GM19193 (cell line): ENCODE results near the gene NECAP2.

Source experiments
- POLR2A ChIP-seq: IDR thresholded peaks from 4 replicates; pipeline ENCODE4 v1.6.1; 2011; ENCODE audit not compliant: insufficient read depth, insufficient read length; ENCODE audit errors: extremely low read depth

The NECAP2 gene

GRCh38 chr1:16474166-16474800, 33.8 kb downstream of the NECAP2 start:
- TF ChIP-seq POLR2A, result no peak

DNA sequence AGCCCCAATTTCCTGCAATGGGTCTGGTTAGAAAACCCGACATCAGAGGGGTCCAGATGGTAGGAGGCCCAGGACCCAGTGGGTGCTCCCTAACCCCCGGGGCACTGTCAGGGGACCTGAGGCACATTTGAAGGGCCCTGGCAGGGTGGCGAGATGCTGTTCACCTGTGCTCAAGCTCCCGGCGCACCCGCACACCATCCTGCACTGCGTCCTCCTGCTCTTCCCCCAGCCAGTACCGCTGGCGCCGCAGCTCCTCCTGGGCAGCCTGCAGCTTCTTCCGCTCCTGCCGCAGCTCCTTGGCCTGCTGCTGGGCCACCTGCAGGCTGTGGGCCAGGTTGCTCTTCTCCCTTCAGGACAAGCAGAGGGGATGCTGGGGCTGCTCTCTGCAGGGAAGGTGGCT, 37.6 kb downstream of the NECAP2 start:
- no peak for TF ChIP-seq POLR2A

DNA sequence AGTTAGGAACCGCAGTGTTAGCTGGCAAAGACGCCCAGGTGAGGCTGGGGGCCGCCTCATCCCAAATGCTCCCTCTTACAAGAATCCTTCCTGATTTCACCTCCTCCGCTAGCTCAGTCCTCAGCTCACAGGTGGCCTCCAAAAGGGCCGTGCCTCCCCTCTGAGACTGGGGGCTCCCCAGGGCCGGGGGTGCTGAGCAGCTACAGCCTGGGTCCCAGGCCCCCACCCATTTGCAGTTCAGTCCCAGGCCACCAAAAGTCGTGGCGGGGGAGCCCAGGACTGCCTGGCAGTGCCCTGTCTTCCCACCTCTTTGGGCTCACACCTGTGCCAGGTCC, 43.9 kb downstream of the NECAP2 start:
- no peak for TF ChIP-seq POLR2A

DNA sequence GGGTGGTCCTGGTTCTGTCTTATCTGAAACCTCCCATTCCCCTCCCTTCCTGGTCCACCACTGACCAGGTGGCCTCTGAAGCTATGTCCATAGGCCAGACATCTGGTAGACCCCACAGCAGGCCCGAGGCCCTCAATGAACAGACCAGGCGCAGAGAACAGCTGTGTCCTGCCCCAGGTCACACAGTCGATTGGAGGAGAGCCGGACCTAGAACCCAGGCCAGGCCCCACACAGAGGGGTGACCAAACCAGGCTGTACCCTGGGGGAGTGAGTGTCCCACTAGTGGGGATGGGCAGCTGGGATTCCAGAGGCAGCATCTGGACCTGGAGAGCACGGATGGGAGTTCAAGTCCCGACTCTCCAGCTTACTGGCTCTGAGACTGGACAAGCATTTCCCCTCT, 44.4 kb downstream of the NECAP2 start:
- no peak for TF ChIP-seq POLR2A

- no peak for TF ChIP-seq POLR2A
These were observed 50.6 kb downstream of the NECAP2 start for GRCh38 chr1:16491056-16491675.

- no peak for TF ChIP-seq POLR2A
These were observed 58.3 kb downstream of the NECAP2 start for GRCh38 chr1:16498573-16499413.

- TF ChIP-seq POLR2A, result no peak
These were observed 63.0 kb downstream of the NECAP2 start for GRCh38 chr1:16503494-16503893.
